ENCODE results near the gene NPAS3.

The NPAS3 gene

GRCh38 chr14:33631021-33631420 is 692.3 kb downstream of the NPAS3 start:
- TF ChIP-seq CTCF (IDR thresholded peaks at IDR 0.05; ENCODE audit: low read depth, low read length), result no peak
- H3K4me3 ChIP-seq (ENCODE audit: low read depth, low read length), result no peak overlapping the region

DNA sequence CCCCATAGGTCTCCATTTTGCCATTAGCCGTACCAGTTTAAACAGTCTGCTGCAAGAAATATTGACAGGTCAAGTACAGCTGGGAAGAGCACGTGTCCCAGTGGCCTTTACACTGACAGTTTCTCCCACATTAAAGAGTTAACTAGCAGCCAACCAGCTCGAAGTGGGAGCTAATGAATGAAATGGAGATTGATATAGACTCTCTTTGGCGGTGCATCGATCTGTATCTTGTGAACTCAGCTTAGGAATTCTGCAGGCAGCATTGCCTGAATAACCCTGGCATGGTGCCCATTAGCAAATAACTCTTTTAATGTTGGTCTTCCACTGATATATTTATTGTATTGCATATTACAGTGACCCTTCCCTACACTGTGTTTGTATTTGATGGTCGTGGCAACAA is 692.8 kb downstream of the NPAS3 start:
- H3K4me3 ChIP-seq (ENCODE audit: low read depth, low read length), result no peak overlapping the region
- no peak for TF ChIP-seq CTCF (IDR thresholded peaks at IDR 0.05; ENCODE audit: low read depth, low read length)

DNA sequence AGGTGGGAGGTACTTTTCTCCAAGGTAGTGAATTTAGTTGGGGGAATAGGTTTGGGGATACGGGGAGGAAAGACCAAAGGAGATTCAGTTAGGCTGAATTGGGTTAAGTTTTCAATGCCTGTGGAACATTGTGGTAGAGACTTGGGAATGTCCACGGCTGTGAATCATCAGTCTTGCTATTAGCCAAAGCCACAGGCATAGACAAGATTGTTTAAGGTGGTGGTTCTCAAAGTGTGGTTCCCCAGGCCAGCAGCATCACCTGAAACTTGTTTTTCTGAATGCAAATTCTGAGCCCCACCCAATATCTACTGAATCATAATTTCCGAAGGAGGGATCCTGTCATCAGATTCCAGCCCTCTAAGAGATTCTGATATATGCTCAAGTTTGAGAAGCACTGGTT is 696.0 kb downstream of the NPAS3 start:
- no peak for TF ChIP-seq CTCF (IDR thresholded peaks at IDR 0.05; ENCODE audit: low read depth, low read length)
- no peak overlapping the region for H3K4me3 ChIP-seq (ENCODE audit: low read depth, low read length)

GRCh38 chr14:33636716-33637115 is 698.0 kb downstream of the NPAS3 start:
- TF ChIP-seq CTCF (IDR thresholded peaks at IDR 0.05; ENCODE audit: low read depth, low read length), result no peak
- H3K4me3 ChIP-seq (ENCODE audit: low read depth, low read length), result no peak overlapping the region

DNA sequence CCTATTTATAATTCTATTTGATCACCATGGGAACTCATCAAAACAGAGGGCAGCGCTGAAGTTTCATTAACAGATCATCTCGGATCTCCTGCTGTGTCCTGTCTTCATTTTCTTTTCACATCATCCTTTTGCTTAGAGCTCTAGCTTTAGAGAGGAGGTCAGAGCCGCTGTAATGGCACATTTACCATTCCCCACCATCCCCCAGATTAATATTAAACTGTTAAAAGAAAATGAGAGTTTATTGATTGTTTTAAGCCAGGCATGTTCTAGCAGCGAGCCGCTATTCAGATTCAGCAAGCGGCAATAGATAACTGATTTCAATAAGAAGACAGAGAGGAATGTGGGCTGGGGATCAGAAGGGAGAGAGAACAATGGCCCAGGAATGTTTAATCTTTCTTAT is 703.4 kb downstream of the NPAS3 start:
- no peak overlapping the region for H3K4me3 ChIP-seq (ENCODE audit: low read depth, low read length)

GRCh38 chr14:33642691-33643244 is 704.1 kb downstream of the NPAS3 start:
- TF ChIP-seq CTCF (IDR thresholded peaks at IDR 0.05; ENCODE audit: low read depth, low read length), result no peak
- H3K4me3 ChIP-seq (ENCODE audit: low read depth, low read length), result no peak overlapping the region

More for the DNA sequence above, 703.4 kb downstream of the NPAS3 start:
- no peak for TF ChIP-seq CTCF (IDR thresholded peaks at IDR 0.05; ENCODE audit: low read depth, low read length)

GRCh38 chr14:33643426-33644181 is 704.9 kb downstream of the NPAS3 start:
- no peak for TF ChIP-seq CTCF (IDR thresholded peaks at IDR 0.05; ENCODE audit: low read depth, low read length)
- no peak overlapping the region for H3K4me3 ChIP-seq (ENCODE audit: low read depth, low read length)

All from WI38 (cell line).